Activated CD4-positive, CD25-positive, alpha-beta regulatory T cell (primary cell): ENCODE data around the gene CRABP2.

Source experiments
- DNase-seq, 4 experiments: peaks; one replicate each; lab custom pipeline; 2025; lab: John Stamatoyannopoulos, UW

Gene CRABP2

GRCh38 chr1:156705321-156705917, at the start of gene CRABP2:
CRABP2 (minus strand) TSS chr1:156705583; CDS start chr1:156705446, 137 bp downstream.
- DNase-seq = no peak

GRCh38 chr1:156754219-156754618, 48.8 kb upstream of the CRABP2 start:
- no peak for DNase-seq

- DNase-seq = no peak
Observed at GRCh38 chr1:156752843-156753482, 47.6 kb upstream of the CRABP2 start.

GRCh38 chr1:156751757-156752481, 46.5 kb upstream of the CRABP2 start:
- DNase-seq = peak; percentile 94 to 96 (median 95)

- DNase-seq = no peak
Observed at GRCh38 chr1:156751451-156751756, 46.0 kb upstream of the CRABP2 start, which contains the start of gene HDGF. HDGF (minus strand) TSS chr1:156751675; CDS start chr1:156751429, 246 bp downstream.

- no peak for DNase-seq
Observed at GRCh38 chr1:156750711-156751450, 45.5 kb upstream of the CRABP2 start.

GRCh38 chr1:156750191-156750672, 44.8 kb upstream of the CRABP2 start:
- DNase-seq = no peak

- no peak for DNase-seq
Observed at GRCh38 chr1:156749419-156750118, 44.2 kb upstream of the CRABP2 start.

- no peak for DNase-seq
Observed at GRCh38 chr1:156748670-156749418, 43.5 kb upstream of the CRABP2 start.

GRCh38 chr1:156747742-156748669, 42.6 kb upstream of the CRABP2 start:
- DNase-seq = no peak

- DNase-seq = peak in 1 of 4 experiments; percentile 22
Observed at GRCh38 chr1:156746728-156747631, 41.6 kb upstream of the CRABP2 start.

GRCh38 chr1:156746406-156746727, 41.0 kb upstream of the CRABP2 start:
- no peak for DNase-seq

GRCh38 chr1:156745881-156746280, 40.5 kb upstream of the CRABP2 start:
- DNase-seq = no peak

- no peak for DNase-seq
Observed at GRCh38 chr1:156744786-156745419, 39.5 kb upstream of the CRABP2 start.

GRCh38 chr1:156744344-156744743, 39.0 kb upstream of the CRABP2 start:
- no peak for DNase-seq

- no peak for DNase-seq
Observed at GRCh38 chr1:156743367-156744302, 38.3 kb upstream of the CRABP2 start.

GRCh38 chr1:156742801-156743200, 37.4 kb upstream of the CRABP2 start:
- no peak for DNase-seq
